ENCODE measurements around the gene MCM6.
"Not testable (repeated sequence)": the region's sequence is repeated elsewhere in the genome, so short reads cannot be mapped to it uniquely, and the experiment has no call there.

The MCM6 gene

DNA sequence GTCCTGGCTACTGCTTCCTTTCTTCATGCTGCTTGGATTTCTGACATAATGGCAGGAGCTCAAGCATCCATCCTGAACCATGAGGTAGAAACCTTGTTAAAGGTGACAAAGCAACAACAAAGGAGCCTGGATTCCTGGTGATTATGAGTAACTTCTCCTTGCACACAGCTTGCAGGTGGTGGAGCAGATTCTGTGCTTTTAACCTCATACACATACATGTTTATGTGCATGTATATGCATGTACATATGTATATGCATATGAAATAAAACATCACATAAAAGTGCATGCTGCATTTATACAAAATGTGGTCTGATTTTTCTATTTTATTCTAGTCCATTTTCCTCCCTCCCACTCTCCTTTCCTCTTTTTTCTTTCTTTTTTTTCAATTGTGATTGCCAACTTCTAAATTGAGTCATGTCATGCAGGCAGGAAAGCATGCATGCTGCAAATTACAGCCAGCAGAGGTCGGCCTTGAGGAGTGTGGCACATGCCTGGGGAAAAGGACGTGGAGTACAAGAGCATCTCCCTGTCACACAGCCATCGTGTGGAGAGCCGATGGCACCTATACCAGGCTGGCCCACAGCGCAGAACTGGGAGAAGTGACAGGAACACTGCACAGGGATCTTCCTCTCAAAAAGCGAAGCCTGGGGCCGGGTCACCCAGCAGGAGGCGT lies 57.2 kb downstream of the MCM6 start:
- no peak for DNase-seq

DNA sequence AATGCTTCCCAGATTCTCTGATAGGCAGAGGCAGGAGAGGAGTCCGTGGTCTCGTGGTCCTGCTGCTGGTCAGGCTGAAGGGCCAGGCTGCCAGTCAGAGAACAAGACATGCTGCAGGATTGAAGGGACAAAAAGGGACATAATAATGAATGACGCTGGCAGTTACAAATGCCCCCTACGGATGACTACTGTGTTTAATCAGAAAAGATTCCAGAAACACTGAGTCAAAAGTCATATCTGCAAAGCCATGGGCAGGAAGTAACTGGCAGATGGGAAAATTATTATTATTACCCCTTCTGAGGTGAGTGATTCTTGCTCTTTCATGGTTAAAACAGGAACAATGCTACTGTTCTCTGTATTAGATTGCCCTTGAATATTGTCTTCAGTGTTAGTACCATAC lies 58.3 kb downstream of the MCM6 start:
- DNase-seq, result no peak

DNA sequence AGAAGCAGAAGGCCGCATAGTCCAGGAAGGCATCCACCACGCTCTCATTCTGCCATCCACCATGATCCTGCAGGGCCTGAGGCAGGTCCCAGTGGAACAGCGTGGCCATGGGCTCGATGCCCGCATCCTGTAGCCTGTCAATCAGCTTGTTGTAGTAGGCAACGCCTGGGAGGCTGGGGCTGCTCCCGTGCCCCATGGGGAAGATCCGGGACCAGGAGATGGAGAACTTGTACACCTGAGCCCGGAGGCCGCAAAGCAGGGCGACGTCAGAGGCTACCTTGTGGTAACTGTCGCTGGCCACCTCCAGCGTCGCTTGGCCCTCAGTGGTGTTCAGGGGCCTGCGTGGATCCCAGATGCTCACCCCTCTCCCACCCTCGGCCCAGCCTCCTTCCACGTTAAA lies 58.8 kb downstream of the MCM6 start:
- DNase-seq, result no peak

DNA sequence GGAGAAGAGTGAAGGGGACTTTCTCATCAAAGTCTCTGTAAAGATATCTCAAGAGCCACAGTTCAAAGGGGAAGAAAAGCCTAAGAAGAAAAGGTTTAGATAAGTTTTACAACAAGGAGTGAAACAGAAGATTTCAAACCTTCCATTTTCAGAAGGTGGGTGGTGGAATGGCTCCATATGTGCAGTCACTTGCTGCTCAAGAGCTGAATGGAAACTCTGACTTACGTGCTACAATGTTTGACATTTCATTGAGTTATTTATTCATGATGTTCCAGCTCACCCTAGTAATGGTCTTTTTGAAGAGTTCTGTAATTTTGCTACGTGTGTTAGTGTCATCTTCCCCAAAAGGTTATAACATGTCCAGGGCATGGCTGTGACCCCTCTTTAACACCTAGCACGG lies 61.0 kb downstream of the MCM6 start:
- no peak for DNase-seq

DNA sequence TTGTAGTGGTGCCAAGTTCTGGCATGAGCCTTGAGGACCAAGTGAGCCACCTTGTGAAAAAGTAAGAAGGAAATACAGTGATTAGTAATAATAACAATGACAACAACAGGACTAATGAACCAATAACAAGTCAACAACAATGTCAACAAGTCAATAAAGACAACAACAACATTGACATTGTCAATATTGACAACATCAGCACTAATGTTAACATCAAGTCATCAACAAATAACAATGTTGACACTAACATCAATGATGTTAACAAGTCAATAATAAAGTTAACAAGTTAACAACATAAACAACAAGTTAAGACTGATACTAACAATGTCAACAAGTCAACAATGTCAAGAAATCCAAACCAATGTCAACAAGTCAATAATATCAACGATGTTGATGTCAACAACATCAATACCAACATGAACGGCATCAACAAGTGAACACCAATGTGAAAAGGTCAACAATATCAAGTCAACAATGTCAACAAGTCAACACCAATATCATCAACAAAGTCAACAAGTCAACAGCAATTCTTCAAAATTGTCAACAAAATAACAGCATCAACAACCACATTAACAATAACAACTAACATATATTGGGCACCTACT lies 63.2 kb downstream of the MCM6 start:
- DNase-seq, result no peak

DNA sequence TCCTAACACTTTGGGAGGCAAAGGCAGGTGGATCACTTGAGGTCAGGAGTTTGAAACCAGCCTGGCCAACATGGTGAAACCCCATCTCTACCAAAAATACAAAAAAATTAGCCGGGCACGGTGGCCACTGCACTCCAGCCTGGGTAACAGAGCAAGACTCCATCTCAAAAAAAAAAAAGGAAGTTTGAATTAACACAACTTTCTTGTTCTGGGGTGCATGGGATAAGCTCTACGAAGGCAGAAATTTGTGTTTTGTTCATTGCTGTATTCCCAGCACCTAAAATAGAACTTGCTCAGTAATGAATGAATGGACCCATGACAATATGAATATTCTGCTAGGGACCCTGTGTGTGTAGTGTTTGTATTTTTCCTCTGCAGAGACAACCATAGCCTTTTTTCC lies 68.4 kb downstream of the MCM6 start:
- DNase-seq, result not testable (repeated sequence)

DNA sequence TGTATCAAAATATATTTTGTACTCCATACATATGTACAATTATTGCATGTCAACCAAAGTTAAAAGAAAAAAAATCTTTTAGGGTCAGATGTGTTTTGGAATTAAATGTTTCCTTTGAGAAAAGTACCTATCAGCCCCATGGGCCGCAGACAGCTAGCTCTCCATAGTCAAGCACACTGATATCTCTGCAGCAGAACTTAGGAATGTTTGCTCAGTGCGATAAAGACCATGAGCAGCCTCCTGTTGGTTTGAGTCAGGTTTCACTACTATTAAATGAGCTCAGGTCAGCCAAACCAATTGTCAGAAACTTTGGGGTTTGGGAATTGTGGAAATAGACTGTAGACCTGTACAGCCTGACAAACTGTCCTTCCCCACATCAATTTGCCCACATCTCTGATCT lies 73.0 kb downstream of the MCM6 start:
- DNase-seq, result no peak

DNA sequence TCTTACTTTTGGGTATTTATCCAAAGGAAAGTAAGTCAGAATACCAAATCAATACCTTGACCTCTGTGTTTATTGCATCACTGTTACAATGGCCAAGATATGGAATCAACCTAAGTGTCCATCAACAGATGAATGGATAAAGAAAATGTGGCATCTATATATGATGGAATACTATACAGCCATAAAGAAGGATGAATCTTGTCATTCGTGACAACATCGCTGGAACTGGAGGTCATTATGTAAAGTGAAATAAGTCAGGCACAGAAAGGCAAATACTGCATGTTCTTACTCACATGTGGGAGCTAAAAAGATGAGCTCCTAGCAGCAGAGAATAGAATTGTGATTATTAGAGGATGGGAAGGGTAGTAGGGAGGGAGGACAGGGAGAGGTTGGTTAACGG lies 73.9 kb downstream of the MCM6 start:
- DNase-seq, result no peak

DNA sequence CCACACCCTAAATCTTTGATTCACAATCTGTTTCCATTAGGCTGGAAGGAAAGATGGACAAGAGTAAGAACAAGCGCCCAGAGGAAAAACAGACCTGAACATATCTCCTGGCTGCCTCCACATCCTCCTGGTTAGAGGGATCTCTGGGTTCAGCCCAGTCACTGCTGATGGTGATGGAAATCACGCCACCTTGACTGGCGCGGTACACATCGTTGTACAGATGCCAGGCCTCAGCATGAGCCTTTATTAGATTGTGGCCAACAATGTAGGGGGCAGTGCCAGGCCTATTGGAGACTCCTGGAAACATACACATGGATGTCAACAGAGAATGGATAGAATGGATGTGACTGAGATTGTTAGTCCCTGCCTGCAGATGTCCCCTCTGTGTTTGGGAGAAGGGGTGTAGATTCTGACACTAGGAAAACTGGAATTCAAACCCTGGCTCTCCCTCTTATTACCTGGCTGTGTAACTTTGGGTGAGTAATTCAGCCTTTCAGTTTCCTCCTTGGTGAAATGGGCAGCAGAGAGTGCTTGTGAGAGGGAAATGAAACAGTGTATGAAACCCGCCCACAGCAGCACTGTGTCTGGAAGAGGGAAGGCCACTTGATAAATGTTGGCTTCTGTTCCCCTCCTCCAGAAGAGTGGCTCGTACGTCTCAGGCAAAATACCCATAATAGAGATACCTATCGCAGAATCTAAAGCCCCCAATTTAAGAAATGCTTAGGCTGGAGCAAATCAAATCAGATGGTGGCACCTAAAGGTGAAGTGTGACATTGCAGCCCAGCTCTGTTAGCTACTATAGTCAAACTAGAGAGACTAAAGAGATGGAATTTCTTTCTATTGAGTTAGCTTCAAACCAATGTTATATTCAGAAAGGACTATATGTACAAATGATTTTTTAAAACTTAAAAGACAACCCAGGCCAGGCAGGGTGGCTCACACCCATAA lies 75.5 kb downstream of the MCM6 start:
- no peak for DNase-seq

DNA sequence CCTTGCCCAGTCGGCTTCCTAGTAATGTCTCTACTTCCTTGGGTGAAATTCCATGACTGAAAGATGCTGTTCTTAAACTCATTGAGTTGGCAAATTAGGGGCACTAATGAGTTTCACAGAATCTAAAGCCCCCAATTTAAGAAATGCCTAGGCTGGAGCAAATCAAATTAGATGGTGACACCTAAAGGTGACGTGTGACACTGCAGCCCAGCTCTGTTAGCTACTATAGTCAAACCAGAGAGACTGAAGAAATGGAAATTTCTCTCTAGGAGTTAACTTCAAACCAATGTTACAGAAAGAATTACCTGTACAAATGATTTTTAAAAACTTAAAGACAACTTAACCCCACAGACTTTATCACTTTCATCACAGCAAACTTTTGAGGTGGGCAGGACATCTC lies 76.5 kb downstream of the MCM6 start:
- no peak for DNase-seq

DNA sequence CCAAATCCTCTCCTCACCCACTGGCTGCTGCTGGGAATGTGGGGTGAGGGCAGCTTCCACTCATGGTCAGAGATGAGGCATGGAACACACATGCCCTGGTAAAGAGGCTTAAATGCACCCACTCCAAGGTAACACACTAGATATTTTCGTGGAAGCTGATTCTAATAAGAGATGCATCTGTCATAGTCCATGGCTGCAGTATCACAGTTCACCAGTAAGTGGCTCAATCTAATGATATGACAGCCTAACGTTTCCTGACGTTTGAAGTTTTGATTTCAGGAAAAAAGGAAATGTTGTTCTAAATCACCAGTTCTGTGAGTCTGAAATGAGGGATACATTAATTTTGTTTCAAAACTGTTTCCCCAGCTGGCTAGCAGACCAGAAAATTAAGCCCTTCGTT lies 77.5 kb downstream of the MCM6 start:
- no peak for DNase-seq

DNA sequence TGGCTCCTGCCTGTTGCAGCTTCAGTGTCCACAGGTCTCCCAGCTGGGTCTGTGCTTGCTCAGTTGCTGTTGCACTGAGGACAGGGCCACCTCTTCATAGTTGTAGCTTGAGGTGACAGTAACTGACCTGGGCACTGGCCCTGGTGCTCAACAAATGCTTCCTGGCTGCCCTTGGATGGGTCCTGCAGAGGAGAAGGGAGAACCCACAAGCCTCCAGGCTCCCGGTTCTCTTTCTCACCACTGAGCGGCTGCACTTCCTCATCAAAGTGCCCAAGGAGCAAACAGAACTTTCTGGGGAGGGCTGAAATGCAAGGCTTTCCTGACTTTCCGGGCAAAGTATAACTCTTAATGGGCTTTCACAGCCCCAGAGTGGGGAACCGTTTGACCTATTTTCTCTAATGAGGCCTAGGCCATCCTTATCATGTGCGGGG lies 78.0 kb downstream of the MCM6 start:
- DNase-seq, result no peak

DNA sequence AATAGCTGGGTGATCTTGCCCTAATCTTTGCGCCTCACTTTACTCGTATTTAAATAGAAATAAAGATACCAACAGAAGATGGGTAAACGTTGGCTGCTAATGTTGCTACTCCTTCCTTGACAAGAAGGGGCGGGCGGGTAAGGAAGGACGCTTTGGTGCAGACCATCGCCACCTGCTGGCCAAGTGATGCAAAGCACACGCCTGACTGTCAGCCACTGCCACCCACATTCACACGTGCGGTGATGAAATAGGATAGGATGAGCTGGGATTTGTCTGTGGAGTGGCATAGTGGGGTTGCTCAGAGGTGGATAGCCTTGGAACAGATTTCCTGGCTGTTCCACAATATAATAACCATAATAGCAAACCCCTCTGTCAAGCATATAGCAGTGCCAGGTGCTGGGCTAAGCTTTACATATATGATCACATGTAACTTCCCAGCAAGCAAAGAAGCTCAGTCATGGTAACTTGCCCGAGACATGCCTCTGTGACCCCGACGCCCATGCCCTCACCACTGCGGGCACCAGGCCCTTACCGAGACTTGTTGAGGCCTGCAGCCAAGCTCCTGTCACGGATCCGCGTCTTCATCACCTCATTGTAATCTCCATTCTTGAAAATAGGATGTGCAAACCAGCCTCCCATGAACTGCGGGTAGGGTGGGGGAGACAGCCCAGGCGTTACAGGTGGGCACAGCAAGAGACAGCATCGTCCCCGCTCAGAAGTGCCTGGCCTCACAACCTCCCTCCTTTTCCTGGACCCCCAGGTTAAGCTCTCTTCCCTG lies 78.6 kb downstream of the MCM6 start:
- peak; percentile 34 for DNase-seq

DNA sequence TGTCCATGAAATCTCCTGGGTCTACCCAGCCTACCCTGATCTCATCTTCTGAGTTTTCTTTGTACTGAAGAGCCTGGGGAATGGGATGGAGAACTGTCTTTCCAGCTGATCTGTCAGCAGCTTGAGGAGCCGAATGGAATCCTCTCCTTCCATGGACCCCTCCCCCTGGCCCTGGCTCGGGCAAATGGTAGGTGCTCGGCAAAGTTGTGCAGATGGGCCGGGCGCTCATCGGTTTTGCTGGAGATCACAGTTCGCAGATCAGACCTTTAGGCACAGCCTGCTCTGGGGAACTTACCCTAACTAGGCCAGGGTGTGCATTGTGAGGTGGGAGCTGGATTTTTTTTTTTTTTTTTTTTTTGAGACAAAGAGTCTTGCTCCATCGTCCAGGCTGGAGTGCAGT lies 79.6 kb downstream of the MCM6 start:
- DNase-seq, result no peak

DNA sequence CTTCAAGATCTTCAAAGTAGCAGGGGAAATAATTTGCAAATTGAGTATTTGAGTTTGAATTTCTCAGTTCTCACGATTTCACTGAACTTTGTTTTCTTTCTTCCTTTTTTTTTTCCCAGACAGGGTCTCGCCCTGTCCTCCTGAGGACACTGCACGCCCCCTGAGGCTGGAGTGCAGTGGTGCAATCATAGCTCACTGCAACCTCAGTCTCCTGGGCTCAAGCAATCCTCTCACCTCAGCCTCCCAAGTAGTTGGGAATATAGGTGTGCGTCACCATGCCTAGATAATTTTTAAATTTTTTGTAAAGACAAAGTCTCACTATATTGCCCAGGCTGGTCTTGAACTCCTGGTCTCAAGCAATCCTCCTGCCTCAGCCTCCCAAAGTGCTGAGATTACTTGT lies 80.6 kb downstream of the MCM6 start:
- not testable (repeated sequence) for DNase-seq

DNA sequence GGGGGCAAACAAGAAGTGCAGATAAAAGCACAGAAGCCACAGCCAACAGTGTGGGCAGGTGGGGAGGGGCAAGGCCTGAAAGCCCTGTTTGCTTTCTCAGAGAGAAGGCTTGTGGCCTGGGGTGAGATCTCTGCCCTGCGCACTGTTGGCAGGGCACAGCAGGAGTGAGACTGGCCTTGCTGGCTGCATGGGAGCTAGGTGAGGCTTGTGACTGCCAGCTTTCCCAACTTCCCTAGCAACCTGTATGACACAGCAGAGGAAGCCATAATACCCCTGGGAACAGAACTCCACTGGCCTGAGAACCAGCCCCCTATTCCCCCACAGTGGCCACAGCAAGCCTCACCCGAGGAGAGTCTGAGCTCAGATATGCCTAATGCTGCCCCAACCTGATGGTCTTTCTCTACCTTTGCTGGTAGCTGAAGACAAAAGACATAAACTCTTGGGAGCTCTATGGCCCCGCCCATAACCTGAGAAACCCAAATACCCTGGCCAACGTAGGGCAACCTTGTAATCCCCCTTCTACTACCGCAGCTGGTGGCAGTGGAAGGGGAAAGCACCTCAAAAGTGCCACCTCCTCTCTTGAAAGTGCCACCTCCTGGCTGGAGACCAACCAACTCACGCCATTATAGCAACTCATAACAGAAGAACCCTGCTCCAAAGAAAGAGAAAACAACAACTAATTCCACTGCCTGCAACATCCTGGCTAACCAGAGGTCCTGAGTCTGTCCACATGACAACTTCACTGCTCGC lies 83.7 kb downstream of the MCM6 start:
- DNase-seq, result no peak

DNA sequence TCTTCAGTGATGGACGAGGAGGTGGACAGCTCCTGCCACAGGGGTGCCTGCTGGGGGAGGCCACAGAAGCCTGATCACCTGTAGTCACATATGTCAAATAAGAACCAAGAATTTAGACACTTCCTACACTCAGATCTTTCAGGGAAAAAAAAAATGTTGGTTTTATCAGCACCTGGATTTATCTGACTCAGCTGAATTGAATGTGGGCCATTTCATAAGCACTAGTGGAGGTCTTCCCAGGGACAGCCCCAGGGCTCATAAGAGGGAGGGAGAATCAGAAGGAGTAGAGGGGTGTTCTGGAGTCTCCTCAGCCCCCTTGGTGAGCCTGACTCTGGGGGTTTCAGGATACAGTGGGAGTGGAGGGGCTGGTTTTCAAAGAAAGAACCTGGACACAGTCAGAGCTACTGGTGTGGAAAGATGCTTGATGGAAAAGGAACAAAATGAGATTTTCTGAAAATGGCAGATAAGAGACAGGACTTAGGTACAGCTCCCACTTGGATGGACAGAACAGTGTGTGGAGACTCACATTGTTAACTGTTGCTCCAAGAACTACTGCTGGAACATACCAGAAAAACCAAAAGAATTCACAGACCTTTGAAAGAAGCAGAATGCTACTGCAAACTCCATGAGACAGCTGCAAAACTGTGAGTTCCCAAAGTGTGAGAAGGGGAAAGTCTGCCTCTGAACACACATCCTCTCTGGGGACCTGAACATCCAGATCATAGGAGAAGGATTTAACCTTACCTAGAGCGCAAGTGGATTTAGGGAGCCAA lies 84.6 kb downstream of the MCM6 start:
- no peak for DNase-seq

DNA sequence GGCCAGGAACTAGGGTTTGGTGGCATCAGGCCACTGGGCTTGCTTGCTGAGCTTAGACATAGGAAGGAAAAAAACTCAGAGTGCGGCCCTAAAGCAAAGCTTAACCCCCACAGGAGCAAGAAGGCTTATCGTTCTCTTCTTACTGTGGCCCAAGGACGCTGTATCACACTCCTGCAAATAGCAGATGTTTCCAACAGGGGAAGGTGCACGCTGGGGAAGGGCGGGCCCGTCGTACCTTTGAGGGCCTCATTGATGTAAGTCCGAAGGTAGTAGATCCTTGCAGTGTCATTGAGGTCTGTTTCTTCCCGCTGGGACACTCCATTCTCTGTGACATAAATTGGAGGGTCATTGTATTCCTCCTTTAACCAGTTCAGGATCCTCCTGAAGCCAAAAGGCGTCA lies 85.8 kb downstream of the MCM6 start:
- DNase-seq, result no peak

Measured in NCI-H774 (cell line).